CD4-positive, alpha-beta T cell (primary cell): ENCODE data around the gene COX4I1. TPM values are rescaled to one million over a fixed set of nuclear protein-coding genes. Genes with fewer than 3 reads are reported as not detected.

Experiments
- ATAC-seq: fragments of 200-7000 bp; cut with Tn5 transposase; one replicate; pipeline ENCODE4 v1.10.0; 2022; ENCODE audit warnings: mild to moderate bottlenecking; ENCODE audit not compliant: poor library complexity
- CTCF ChIA-PET: fragments of 350-600 bp; sonication (Branson Sonifier 250); formaldehyde crosslinking; loops from one replicate; lab custom pipeline; 2021; ENCODE audit warnings: antibody characterized with exemption, inconsistent platforms; lab: Charles Lee
- POLR2A ChIA-PET: fragments of 350-600 bp; sonication (Branson Sonifier 250); formaldehyde crosslinking; loops from one replicate; lab custom pipeline; 2021; ENCODE audit warnings: antibody characterized with exemption, inconsistent platforms; lab: Charles Lee
- DNase-seq, 14 experiments: peaks; one replicate each; pipeline ENCODE4 v3.0.0-alpha.2; 2013 to 2020; ENCODE audit warnings: mixed read lengths in 2 of 14
- H3K27ac ChIP-seq, 2 donors: one replicate each; pipeline versions ENCODE4 v1.5.1 to v1.7.0; 2013; ENCODE audit warnings: low read length in 2 of 2, low read depth in 1 of 2, mild to moderate bottlenecking in 1 of 2
- H3K27me3 ChIP-seq, 2 experiments: 1 replicate in 1 of 2; 2 replicates in 1 of 2; pipeline versions ENCODE4 v1.6.1 to v1.7.0; 2013; ENCODE audit warnings: low read length in 2 of 2, control low read depth in 1 of 2, mild to moderate bottlenecking in 1 of 2, moderate library complexity in 1 of 2; ENCODE audit not compliant: insufficient read depth in 2 of 2, control insufficient read depth in 1 of 2
- H3K36me3 ChIP-seq: one replicate; pipeline ENCODE4 v1.6.1; 2013; ENCODE audit warnings: low read length, control low read depth; ENCODE audit not compliant: insufficient read depth
- H3K4me1 ChIP-seq: one replicate; pipeline ENCODE4 v1.6.1; 2013; ENCODE audit warnings: low read length, control low read depth; ENCODE audit not compliant: insufficient read depth
- H3K4me3 ChIP-seq: one replicate; pipeline ENCODE4 v1.5.1; 2013; ENCODE audit warnings: mild to moderate bottlenecking, low read length, moderate library complexity
- H3K9me3 ChIP-seq, 2 experiments: 1 replicate in 1 of 2; 2 replicates in 1 of 2; pipeline versions ENCODE4 v1.6.1 to v1.7.0; 2013; ENCODE audit warnings: low read length in 2 of 2, mild to moderate bottlenecking in 2 of 2, control low read depth in 1 of 2, moderate library complexity in 1 of 2; ENCODE audit not compliant: control insufficient read depth in 1 of 2, insufficient read depth in 1 of 2
- H3K27ac Mint-ChIP-seq: one replicate; pipeline ENCODE4 v1.8.0; 2020; ENCODE audit warnings: mixed read lengths
- H3K27me3 Mint-ChIP-seq: one replicate; pipeline ENCODE4 v1.8.0; 2021; ENCODE audit warnings: mixed read lengths
- H3K36me3 Mint-ChIP-seq: one replicate; pipeline ENCODE4 v1.8.0; 2021; ENCODE audit warnings: low read depth, mixed read lengths
- H3K4me1 Mint-ChIP-seq: one replicate; pipeline ENCODE4 v1.8.0; 2021; ENCODE audit warnings: low read depth, mixed read lengths
- H3K4me3 Mint-ChIP-seq: one replicate; pipeline ENCODE4 v1.8.0; 2020; ENCODE audit warnings: mild to moderate bottlenecking, mixed read lengths
- H3K9me3 Mint-ChIP-seq: one replicate; pipeline ENCODE4 v1.8.0; 2020; ENCODE audit warnings: mixed read lengths
- CTCF ChIP-seq: fragments of 200-600 bp; IDR thresholded peaks from one replicate; pipeline ENCODE4 v1.8.0; 2022; ENCODE audit warnings: antibody characterized with exemption, mild to moderate bottlenecking
- intact Hi-C, 2 experiments: fragments of 100-400 bp; cut with DNase I in 1 of 2; cut with micrococcal nuclease in 1 of 2; formaldehyde crosslinking; loops; one replicate each; pipeline versions ENCODE4 v1.15.1 to v1.9.0; 2023 to 2025; cut with DNase I, micrococcal nuclease
- total RNA-seq, 174 experiments: library from RNA in 2 of 174; stranded (reverse) in 2 of 174; gene quantifications; one replicate each; pipeline ENCODE4 v1.2.3 and lab custom pipeline; 2021 to 2026

Gene COX4I1
- total RNA-seq, 2 experiments from 2014 or later: 749 to 750 TPM

DNA sequence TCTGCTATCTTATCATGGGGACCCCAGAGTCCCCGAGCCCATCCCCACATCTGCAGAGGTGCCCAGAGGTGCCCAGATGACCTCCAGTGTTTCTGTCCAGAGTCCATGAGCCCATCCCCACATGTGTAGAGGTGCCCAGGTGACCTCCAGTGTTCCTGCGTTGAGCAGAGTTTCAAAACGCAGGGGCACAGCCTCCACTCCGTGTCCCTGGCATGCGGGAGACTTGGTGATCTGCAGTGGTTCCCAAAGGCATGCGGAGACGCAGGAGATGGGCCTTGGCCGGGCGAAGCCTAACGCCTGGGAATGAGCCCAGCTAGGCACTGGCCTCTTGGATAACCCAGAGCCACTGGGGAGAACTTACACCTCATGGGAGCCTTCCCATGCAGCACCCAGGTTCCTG lies 41.3 kb downstream of the COX4I1 start:
- ATAC-seq (no peak), DNase-seq (no peak)
- no peaks in the 10 kb centered on the region for H3K36me3 Mint-ChIP-seq
- Histone ChIP-seq H3K27ac (no peak overlapping the region), H3K4me3 (no peak overlapping the region), H3K27me3 (peaks cover 0 to 4% of the 10 kb centered on the region in 2 experiments), H3K4me1 (no peaks in the 10 kb centered on the region), H3K36me3 (no peaks in the 10 kb centered on the region), H3K9me3 (peaks cover 0 to 9% of the 10 kb centered on the region in 2 experiments)
- ChIA-PET POLR2A (no interaction called here), CTCF (no interaction called here)
- TF ChIP-seq CTCF: no peak
- H3K27ac Mint-ChIP-seq: no peak overlapping the region
- H3K4me1 Mint-ChIP-seq: peaks cover 5% of the 10 kb centered on the region
- H3K4me3 Mint-ChIP-seq: no peak overlapping the region
- no peaks in the 10 kb centered on the region for H3K9me3 Mint-ChIP-seq
- H3K27me3 Mint-ChIP-seq: peaks cover 27% of the 10 kb centered on the region
- intact Hi-C loops: no loop called here

GRCh38 chr16:85842435-85842834 lies 42.9 kb downstream of the COX4I1 start:
- intact Hi-C loops: no loop called here
- Mint-ChIP-seq H3K4me1 (peaks cover 9% of the 10 kb centered on the region), H3K36me3 (no peaks in the 10 kb centered on the region), H3K9me3 (no peaks in the 10 kb centered on the region), H3K27me3 (peaks cover 31% of the 10 kb centered on the region), H3K4me3 (no peak overlapping the region), H3K27ac (no peak overlapping the region)
- peaks cover 0 to 9% of the 10 kb centered on the region in 2 experiments for H3K9me3 ChIP-seq
- H3K36me3 ChIP-seq: no peaks in the 10 kb centered on the region
- ChIA-PET CTCF (no interaction called here), POLR2A (no interaction called here)
- no peak for TF ChIP-seq CTCF
- H3K4me3 ChIP-seq: no peak overlapping the region
- no peak overlapping the region for H3K27ac ChIP-seq
- ATAC-seq: no peak
- H3K4me1 ChIP-seq: no peaks in the 10 kb centered on the region
- peaks cover 0 to 4% of the 10 kb centered on the region in 2 experiments for H3K27me3 ChIP-seq
- DNase-seq: no peak

- Histone ChIP-seq H3K4me1 (no peaks in the 10 kb centered on the region), H3K36me3 (no peaks in the 10 kb centered on the region)
- CTCF ChIA-PET: no interaction called here
These were observed 43.4 kb downstream of the COX4I1 start for GRCh38 chr16:85842848-85843247.

More at GRCh38 chr16:85842848-85843247, 43.4 kb downstream of the COX4I1 start:
- H3K27me3 Mint-ChIP-seq: peaks cover 28% of the 10 kb centered on the region
- POLR2A ChIA-PET: no interaction called here
- Histone ChIP-seq H3K4me3 (no peak overlapping the region), H3K9me3 (peaks cover 0 to 9% of the 10 kb centered on the region in 2 experiments), H3K27me3 (peaks cover 0 to under 1% of the 10 kb centered on the region in 2 experiments), H3K27ac (no peak overlapping the region)
- no peak overlapping the region for H3K27ac Mint-ChIP-seq
- ATAC-seq: no peak
- TF ChIP-seq CTCF: no peak
- H3K9me3 Mint-ChIP-seq: no peaks in the 10 kb centered on the region
- DNase-seq: no peak
- intact Hi-C loops: no loop called here
- H3K36me3 Mint-ChIP-seq: no peaks in the 10 kb centered on the region
- no peak overlapping the region for H3K4me3 Mint-ChIP-seq
- peaks cover 9% of the 10 kb centered on the region for H3K4me1 Mint-ChIP-seq
